Inferior parietal cortex (tissue), 1 donor: Measurements from ENCODE around the gene TRIM62.
A peak's percentile ranks its signal among the peaks of the same experiment; 100 is the strongest.

Experiments
- DNase-seq: peaks from one replicate; pipeline ENCODE4 v3.0.0-alpha.2; 2016; ENCODE audit errors: extremely low spot score

Gene TRIM62

GRCh38 chr1:33161061-33161681, 20.7 kb downstream of the TRIM62 start:
- peak; percentile 75 for DNase-seq

- DNase-seq: no peak
These were observed 22.3 kb downstream of the TRIM62 start for GRCh38 chr1:33159577-33159976.

GRCh38 chr1:33158366-33158765, 23.5 kb downstream of the TRIM62 start:
- DNase-seq: no peak

GRCh38 chr1:33157131-33157530, 24.7 kb downstream of the TRIM62 start:
- DNase-seq: no peak

- DNase-seq: no peak
These were observed 25.8 kb downstream of the TRIM62 start for GRCh38 chr1:33155877-33156538.

- DNase-seq: no peak
These were observed 28.2 kb downstream of the TRIM62 start for GRCh38 chr1:33153650-33154049.

- peak; percentile 48 for DNase-seq
These were observed 29.0 kb downstream of the TRIM62 start for GRCh38 chr1:33152685-33153432.

- no peak for DNase-seq
These were observed 30.7 kb downstream of the TRIM62 start for GRCh38 chr1:33151116-33151515.

GRCh38 chr1:33150522-33150921, 31.3 kb downstream of the TRIM62 start:
- DNase-seq: no peak

- DNase-seq: no peak
These were observed 32.2 kb downstream of the TRIM62 start for GRCh38 chr1:33149453-33150190.

GRCh38 chr1:33148615-33149014, 33.2 kb downstream of the TRIM62 start:
- no peak for DNase-seq

- DNase-seq: no peak
These were observed 33.9 kb downstream of the TRIM62 start for GRCh38 chr1:33147997-33148314.

GRCh38 chr1:33147275-33147996, 34.4 kb downstream of the TRIM62 start:
- DNase-seq: no peak

- no peak for DNase-seq
These were observed 35.8 kb downstream of the TRIM62 start for GRCh38 chr1:33146003-33146402.

- no peak for DNase-seq
These were observed 38.1 kb downstream of the TRIM62 start for GRCh38 chr1:33143698-33144097.

- no peak for DNase-seq
These were observed 38.7 kb downstream of the TRIM62 start for GRCh38 chr1:33143176-33143575.

GRCh38 chr1:33142483-33143064, 39.3 kb downstream of the TRIM62 start:
- DNase-seq: no peak

- DNase-seq: no peak
These were observed 40.1 kb downstream of the TRIM62 start for GRCh38 chr1:33141781-33142180.

- DNase-seq: no peak
These were observed 40.6 kb downstream of the TRIM62 start for GRCh38 chr1:33141216-33141615.

GRCh38 chr1:33140153-33141149, 41.4 kb downstream of the TRIM62 start:
- DNase-seq: no peak
